WTC11 (cell line): ENCODE data around the gene KCMF1. TPM values are rescaled to one million over a fixed set of nuclear protein-coding genes. Genes with fewer than 3 reads are reported as not detected.
A peak's percentile ranks its signal among the peaks of the same experiment; 100 is the strongest.

Experiments
- ATAC-seq: fragments of 200-7000 bp; cut with Tn5 transposase; 2 replicates; pipeline ENCODE4 v1.10.0; 2021; ENCODE audit warnings: mild to moderate bottlenecking, moderate library complexity
- CTCF ChIA-PET: fragments of 300-600 bp; sonication (Branson Sonifier 250); formaldehyde crosslinking; loops from one replicate; lab custom pipeline; 2021; ENCODE audit warnings: antibody characterized with exemption; lab: Charles Lee
- POLR2A ChIA-PET: fragments of 350-600 bp; sonication (Branson Sonifier 250); formaldehyde crosslinking; loops from one replicate; lab custom pipeline; 2021; ENCODE audit warnings: antibody characterized with exemption; lab: Charles Lee
- DNase-seq: peaks from one replicate; pipeline ENCODE4 v3.0.0; 2021; ENCODE audit warnings: low spot score
- H3K27ac Mint-ChIP-seq: 2 replicates; pipeline ENCODE4 v1.8.0; 2021; ENCODE audit warnings: mixed read lengths
- H3K27me3 Mint-ChIP-seq: 2 replicates; pipeline ENCODE4 v1.8.0; 2021; ENCODE audit warnings: low read depth, mild to moderate bottlenecking, moderate library complexity, mixed read lengths
- H3K36me3 Mint-ChIP-seq: 2 replicates; pipeline ENCODE4 v1.8.0; 2021; ENCODE audit warnings: mixed read lengths
- H3K4me1 Mint-ChIP-seq: 2 replicates; pipeline ENCODE4 v1.8.0; 2022; ENCODE audit warnings: mixed read lengths
- H3K4me3 Mint-ChIP-seq: 2 replicates; pipeline ENCODE4 v1.8.0; 2021; ENCODE audit warnings: mild to moderate bottlenecking, moderate library complexity, mixed read lengths
- H3K9me3 Mint-ChIP-seq: 2 replicates; pipeline ENCODE4 v1.8.0; 2021; ENCODE audit warnings: mixed read lengths
- CREM ChIP-seq: sonication (generic); formaldehyde crosslinking; IDR thresholded peaks from 2 replicates; pipeline ENCODE4 v1.8.1; 2022; ENCODE audit warnings: mild to moderate bottlenecking, missing genetic modification reagents, moderate library complexity
- ETV6 ChIP-seq: sonication (generic); formaldehyde crosslinking; IDR thresholded peaks from 2 replicates; pipeline ENCODE4 v1.8.1; 2022; ENCODE audit warnings: mild to moderate bottlenecking, missing genetic modification reagents
- GRHL2 ChIP-seq: fragments of 250-450 bp; sonication (Bioruptor Pico); IDR thresholded peaks from 2 replicates; pipeline ENCODE4 v1.8.0; 2022; ENCODE audit warnings: mild to moderate bottlenecking, moderate library complexity; ENCODE audit not compliant: insufficient replicate concordance, severe bottlenecking
- HMGA2 ChIP-seq: fragments of 250-450 bp; sonication (Bioruptor Pico); IDR thresholded peaks from 2 replicates; pipeline ENCODE4 v1.4.0; 2021; ENCODE audit warnings: mild to moderate bottlenecking, moderate library complexity
- MXD4 ChIP-seq: fragments of 250-450 bp; sonication (Bioruptor Pico); IDR thresholded peaks from 2 replicates; pipeline ENCODE4 v1.8.0; 2021; ENCODE audit warnings: mild to moderate bottlenecking, moderate library complexity, borderline replicate concordance
- NFYB ChIP-seq: sonication (generic); formaldehyde crosslinking; conservative IDR thresholded peaks from 2 replicates; pipeline ENCODE4 v1.8.0; 2022; ENCODE audit warnings: low read depth, missing genetic modification reagents
- NR2C2 ChIP-seq: sonication (generic); formaldehyde crosslinking; IDR thresholded peaks from 2 replicates; pipeline ENCODE4 v1.8.0; 2022; ENCODE audit warnings: mild to moderate bottlenecking, missing genetic modification reagents
- NR3C1 ChIP-seq: sonication (generic); formaldehyde crosslinking; conservative IDR thresholded peaks from 2 replicates; pipeline ENCODE4 v1.8.1; 2023; ENCODE audit warnings: low read depth, mild to moderate bottlenecking, missing genetic modification reagents
- RELA ChIP-seq: sonication (generic); formaldehyde crosslinking; IDR thresholded peaks from 2 replicates; pipeline ENCODE4 v1.8.1; 2022; ENCODE audit warnings: missing genetic modification reagents, mild to moderate bottlenecking, borderline replicate concordance
- SMAD3 ChIP-seq: sonication (generic); formaldehyde crosslinking; IDR thresholded peaks from 2 replicates; pipeline ENCODE4 v1.8.0; 2022; ENCODE audit warnings: missing genetic modification reagents, mild to moderate bottlenecking, borderline replicate concordance
- SMAD4 ChIP-seq: sonication (generic); formaldehyde crosslinking; IDR thresholded peaks from 2 replicates; pipeline ENCODE4 v1.8.0; 2022; ENCODE audit warnings: mild to moderate bottlenecking, missing genetic modification reagents
- ZBTB21 ChIP-seq: sonication (generic); formaldehyde crosslinking; IDR thresholded peaks from 2 replicates; pipeline ENCODE4 v1.8.1; 2023; ENCODE audit warnings: mild to moderate bottlenecking, missing genetic modification reagents, borderline replicate concordance
- ZNF121 ChIP-seq: sonication (generic); formaldehyde crosslinking; IDR thresholded peaks from 2 replicates; pipeline ENCODE4 v1.8.0; 2023; ENCODE audit warnings: missing genetic modification reagents
- ZNF219 ChIP-seq: sonication (generic); formaldehyde crosslinking; IDR thresholded peaks from 2 replicates; pipeline ENCODE4 v1.8.0; 2023; ENCODE audit warnings: missing genetic modification reagents, mild to moderate bottlenecking, borderline replicate concordance
- ZNF232 ChIP-seq: sonication (generic); formaldehyde crosslinking; IDR thresholded peaks from 2 replicates; pipeline ENCODE4 v1.8.0; 2022; ENCODE audit warnings: mild to moderate bottlenecking, missing genetic modification reagents
- ZNF423 ChIP-seq: fragments of 250-450 bp; sonication (Bioruptor Pico); IDR thresholded peaks from 2 replicates; pipeline ENCODE4 v2.1.2; 2022; ENCODE audit warnings: mild to moderate bottlenecking, moderate library complexity
- total RNA-seq: library from RNA; stranded (reverse); gene quantifications from 3 replicates; pipeline ENCODE4 v1.2.3, GENCODE V29; 2021
- TF ChIP-seq, protein P1 (sequence below): sonication (generic); formaldehyde crosslinking; IDR thresholded peaks from 2 replicates; pipeline ENCODE4 v1.8.0; 2023; ENCODE audit warnings: mild to moderate bottlenecking, missing genetic modification reagents
- TF ChIP-seq, protein P2 (sequence below): sonication (generic); formaldehyde crosslinking; IDR thresholded peaks from 2 replicates; pipeline ENCODE4 v1.8.1; 2023; ENCODE audit warnings: mild to moderate bottlenecking, missing genetic modification reagents
- TF ChIP-seq, protein P3 (sequence below): fragments of 250-450 bp; sonication (Bioruptor Pico); IDR thresholded peaks from 2 replicates; pipeline ENCODE4 v2.1.2; 2022; ENCODE audit warnings: mild to moderate bottlenecking, moderate library complexity
- TF ChIP-seq, protein P4 (sequence below): sonication (generic); formaldehyde crosslinking; IDR thresholded peaks from 2 replicates; pipeline ENCODE4 v1.8.1; 2023; ENCODE audit warnings: mild to moderate bottlenecking, missing genetic modification reagents, moderate library complexity
- TF ChIP-seq, protein P5 (sequence below): sonication (generic); formaldehyde crosslinking; IDR thresholded peaks from 2 replicates; pipeline ENCODE4 v1.8.1; 2022; ENCODE audit warnings: mild to moderate bottlenecking, moderate library complexity, missing genetic modification reagents
- TF ChIP-seq, protein P6 (sequence below): sonication (generic); formaldehyde crosslinking; conservative IDR thresholded peaks from 2 replicates; pipeline ENCODE4 v1.8.1; 2022; ENCODE audit warnings: mild to moderate bottlenecking, missing genetic modification reagents
- TF ChIP-seq, protein P7 (sequence below): fragments of 200-600 bp; IDR thresholded peaks from 2 replicates; pipeline ENCODE4 v1.8.0; 2022; ENCODE audit warnings: antibody characterized with exemption
- TF ChIP-seq, protein P8 (sequence below): sonication (generic); formaldehyde crosslinking; IDR thresholded peaks from 2 replicates; pipeline ENCODE4 v1.8.1; 2022; ENCODE audit warnings: missing genetic modification reagents, borderline replicate concordance

The KCMF1 gene
- total RNA-seq, 1 experiment from 2014 or later, result 117 TPM

DNA sequence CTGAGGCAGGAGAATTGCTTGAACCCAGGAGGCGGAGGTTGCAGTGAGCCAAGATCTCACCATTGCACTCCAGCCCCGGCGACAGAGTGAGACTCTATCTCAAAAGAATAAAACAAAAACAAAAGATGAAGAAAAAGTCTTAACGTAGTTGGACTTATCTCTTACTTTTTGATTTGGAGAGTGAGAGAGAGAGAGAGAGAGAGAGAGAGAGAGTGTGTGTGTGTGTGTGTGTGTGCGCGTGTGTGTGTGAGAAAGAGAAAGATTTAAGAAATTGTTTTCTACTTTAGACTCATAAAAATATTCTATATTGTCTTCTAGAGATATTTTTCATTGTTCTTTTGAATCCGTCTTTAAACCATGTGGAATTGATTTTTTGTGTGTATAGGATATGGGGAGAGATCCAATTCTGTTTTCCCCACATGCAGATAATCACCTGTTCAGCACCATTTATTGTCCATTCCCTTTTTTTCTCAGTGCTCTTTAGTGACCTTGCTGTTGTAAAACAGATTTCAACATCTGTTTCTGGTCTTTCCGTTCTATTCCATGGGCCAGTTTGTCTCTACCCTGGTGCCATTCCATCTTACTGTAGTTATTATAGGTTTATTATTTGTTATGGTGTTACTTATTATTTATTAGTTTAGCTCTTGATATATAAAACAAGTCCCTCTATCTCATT lies 53.5 kb downstream of the KCMF1 start:
- no peak for DNase-seq
- Mint-ChIP-seq H3K9me3 (0 out of 2 replicates have a peak, but pooled peaks cover 4% of the 10 kb centered on the region), H3K4me3 (no peak overlapping the region), H3K27me3 (no peaks in the 10 kb centered on the region), H3K4me1 (peaks cover 21% of the 10 kb centered on the region), H3K36me3 (peaks cover 24% of the 10 kb centered on the region), H3K27ac (0 out of 2 replicates have a peak overlapping the region, but pooled peaks have one; percentile 9)
- TF ChIP-seq HMGA2 (CRISPR knock-in tag) (no peak), ZNF219 (CRISPR knock-in tag) (no peak), ZNF232 (CRISPR knock-in tag) (no peak), MXD4 (no peak), NR2C2 (no peak), SMAD4 (CRISPR knock-in tag) (no peak), NFYB (CRISPR knock-in tag) (no peak), ZNF423 (CRISPR knock-in tag) (no peak), GRHL2 (CRISPR knock-in tag) (no peak)
- TF ChIP-seq, protein P1, sequence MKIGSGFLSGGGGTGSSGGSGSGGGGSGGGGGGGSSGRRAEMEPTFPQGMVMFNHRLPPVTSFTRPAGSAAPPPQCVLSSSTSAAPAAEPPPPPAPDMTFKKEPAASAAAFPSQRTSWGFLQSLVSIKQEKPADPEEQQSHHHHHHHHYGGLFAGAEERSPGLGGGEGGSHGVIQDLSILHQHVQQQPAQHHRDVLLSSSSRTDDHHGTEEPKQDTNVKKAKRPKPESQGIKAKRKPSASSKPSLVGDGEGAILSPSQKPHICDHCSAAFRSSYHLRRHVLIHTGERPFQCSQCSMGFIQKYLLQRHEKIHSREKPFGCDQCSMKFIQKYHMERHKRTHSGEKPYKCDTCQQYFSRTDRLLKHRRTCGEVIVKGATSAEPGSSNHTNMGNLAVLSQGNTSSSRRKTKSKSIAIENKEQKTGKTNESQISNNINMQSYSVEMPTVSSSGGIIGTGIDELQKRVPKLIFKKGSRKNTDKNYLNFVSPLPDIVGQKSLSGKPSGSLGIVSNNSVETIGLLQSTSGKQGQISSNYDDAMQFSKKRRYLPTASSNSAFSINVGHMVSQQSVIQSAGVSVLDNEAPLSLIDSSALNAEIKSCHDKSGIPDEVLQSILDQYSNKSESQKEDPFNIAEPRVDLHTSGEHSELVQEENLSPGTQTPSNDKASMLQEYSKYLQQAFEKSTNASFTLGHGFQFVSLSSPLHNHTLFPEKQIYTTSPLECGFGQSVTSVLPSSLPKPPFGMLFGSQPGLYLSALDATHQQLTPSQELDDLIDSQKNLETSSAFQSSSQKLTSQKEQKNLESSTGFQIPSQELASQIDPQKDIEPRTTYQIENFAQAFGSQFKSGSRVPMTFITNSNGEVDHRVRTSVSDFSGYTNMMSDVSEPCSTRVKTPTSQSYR (CRISPR knock-in tag), result no peak
- TF ChIP-seq, protein P2, sequence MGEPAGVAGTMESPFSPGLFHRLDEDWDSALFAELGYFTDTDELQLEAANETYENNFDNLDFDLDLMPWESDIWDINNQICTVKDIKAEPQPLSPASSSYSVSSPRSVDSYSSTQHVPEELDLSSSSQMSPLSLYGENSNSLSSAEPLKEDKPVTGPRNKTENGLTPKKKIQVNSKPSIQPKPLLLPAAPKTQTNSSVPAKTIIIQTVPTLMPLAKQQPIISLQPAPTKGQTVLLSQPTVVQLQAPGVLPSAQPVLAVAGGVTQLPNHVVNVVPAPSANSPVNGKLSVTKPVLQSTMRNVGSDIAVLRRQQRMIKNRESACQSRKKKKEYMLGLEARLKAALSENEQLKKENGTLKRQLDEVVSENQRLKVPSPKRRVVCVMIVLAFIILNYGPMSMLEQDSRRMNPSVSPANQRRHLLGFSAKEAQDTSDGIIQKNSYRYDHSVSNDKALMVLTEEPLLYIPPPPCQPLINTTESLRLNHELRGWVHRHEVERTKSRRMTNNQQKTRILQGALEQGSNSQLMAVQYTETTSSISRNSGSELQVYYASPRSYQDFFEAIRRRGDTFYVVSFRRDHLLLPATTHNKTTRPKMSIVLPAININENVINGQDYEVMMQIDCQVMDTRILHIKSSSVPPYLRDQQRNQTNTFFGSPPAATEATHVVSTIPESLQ (CRISPR knock-in tag), result no peak
- CTCF ChIA-PET, result no interaction called here
- no peak for ATAC-seq
- POLR2A ChIA-PET, result no interaction called here

DNA sequence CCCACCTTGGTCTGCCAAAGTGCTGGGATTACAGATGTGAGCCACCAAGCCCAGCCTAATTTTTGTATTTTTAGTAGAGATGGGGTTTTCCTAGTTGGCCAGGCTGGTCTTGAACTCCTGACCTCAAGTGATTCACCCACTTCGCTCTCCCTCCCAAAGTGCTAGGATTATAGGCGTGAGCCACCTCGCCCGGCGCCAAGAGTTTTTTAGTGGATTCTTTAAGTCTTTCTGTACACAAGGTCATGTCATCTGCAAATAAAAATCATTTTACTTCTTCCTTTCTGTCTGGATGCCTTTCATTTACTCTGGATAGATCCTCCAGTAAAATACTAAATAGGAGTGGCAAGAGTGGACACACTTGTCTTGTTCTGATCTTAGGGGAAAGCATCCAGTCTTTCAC lies 61.7 kb downstream of the KCMF1 start:
- peaks cover 45% of the 10 kb centered on the region for H3K36me3 Mint-ChIP-seq
- DNase-seq (no peak), ATAC-seq (no peak)
- TF ChIP-seq, protein P3, sequence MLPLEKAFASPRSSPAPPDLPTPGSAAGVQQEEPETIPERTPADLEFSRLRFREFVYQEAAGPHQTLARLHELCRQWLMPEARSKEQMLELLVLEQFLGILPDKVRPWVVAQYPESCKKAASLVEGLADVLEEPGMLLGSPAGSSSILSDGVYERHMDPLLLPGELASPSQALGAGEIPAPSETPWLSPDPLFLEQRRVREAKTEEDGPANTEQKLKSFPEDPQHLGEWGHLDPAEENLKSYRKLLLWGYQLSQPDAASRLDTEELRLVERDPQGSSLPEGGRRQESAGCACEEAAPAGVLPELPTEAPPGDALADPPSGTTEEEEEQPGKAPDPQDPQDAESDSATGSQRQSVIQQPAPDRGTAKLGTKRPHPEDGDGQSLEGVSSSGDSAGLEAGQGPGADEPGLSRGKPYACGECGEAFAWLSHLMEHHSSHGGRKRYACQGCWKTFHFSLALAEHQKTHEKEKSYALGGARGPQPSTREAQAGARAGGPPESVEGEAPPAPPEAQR (CRISPR knock-in tag), result no peak
- TF ChIP-seq, protein P4, sequence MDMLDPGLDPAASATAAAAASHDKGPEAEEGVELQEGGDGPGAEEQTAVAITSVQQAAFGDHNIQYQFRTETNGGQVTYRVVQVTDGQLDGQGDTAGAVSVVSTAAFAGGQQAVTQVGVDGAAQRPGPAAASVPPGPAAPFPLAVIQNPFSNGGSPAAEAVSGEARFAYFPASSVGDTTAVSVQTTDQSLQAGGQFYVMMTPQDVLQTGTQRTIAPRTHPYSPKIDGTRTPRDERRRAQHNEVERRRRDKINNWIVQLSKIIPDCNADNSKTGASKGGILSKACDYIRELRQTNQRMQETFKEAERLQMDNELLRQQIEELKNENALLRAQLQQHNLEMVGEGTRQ (CRISPR knock-in tag), result no peak
- TF ChIP-seq CREM (no peak), ZNF121 (no peak), SMAD3 (CRISPR knock-in tag) (no peak), ZNF232 (CRISPR knock-in tag) (no peak), RELA (CRISPR knock-in tag) (no peak), ZBTB21 (no peak), ETV6 (CRISPR knock-in tag) (no peak), NR3C1 (CRISPR knock-in tag) (no peak)
- TF ChIP-seq, protein P5, sequence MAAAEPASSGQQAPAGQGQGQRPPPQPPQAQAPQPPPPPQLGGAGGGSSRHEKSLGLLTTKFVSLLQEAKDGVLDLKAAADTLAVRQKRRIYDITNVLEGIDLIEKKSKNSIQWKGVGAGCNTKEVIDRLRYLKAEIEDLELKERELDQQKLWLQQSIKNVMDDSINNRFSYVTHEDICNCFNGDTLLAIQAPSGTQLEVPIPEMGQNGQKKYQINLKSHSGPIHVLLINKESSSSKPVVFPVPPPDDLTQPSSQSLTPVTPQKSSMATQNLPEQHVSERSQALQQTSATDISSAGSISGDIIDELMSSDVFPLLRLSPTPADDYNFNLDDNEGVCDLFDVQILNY (CRISPR knock-in tag), result no peak
- TF ChIP-seq, protein P6, sequence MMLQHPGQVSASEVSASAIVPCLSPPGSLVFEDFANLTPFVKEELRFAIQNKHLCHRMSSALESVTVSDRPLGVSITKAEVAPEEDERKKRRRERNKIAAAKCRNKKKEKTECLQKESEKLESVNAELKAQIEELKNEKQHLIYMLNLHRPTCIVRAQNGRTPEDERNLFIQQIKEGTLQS (CRISPR knock-in tag), result no peak
- TF ChIP-seq, protein P7, sequence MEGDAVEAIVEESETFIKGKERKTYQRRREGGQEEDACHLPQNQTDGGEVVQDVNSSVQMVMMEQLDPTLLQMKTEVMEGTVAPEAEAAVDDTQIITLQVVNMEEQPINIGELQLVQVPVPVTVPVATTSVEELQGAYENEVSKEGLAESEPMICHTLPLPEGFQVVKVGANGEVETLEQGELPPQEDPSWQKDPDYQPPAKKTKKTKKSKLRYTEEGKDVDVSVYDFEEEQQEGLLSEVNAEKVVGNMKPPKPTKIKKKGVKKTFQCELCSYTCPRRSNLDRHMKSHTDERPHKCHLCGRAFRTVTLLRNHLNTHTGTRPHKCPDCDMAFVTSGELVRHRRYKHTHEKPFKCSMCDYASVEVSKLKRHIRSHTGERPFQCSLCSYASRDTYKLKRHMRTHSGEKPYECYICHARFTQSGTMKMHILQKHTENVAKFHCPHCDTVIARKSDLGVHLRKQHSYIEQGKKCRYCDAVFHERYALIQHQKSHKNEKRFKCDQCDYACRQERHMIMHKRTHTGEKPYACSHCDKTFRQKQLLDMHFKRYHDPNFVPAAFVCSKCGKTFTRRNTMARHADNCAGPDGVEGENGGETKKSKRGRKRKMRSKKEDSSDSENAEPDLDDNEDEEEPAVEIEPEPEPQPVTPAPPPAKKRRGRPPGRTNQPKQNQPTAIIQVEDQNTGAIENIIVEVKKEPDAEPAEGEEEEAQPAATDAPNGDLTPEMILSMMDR, result no peak
- TF ChIP-seq, protein P8, sequence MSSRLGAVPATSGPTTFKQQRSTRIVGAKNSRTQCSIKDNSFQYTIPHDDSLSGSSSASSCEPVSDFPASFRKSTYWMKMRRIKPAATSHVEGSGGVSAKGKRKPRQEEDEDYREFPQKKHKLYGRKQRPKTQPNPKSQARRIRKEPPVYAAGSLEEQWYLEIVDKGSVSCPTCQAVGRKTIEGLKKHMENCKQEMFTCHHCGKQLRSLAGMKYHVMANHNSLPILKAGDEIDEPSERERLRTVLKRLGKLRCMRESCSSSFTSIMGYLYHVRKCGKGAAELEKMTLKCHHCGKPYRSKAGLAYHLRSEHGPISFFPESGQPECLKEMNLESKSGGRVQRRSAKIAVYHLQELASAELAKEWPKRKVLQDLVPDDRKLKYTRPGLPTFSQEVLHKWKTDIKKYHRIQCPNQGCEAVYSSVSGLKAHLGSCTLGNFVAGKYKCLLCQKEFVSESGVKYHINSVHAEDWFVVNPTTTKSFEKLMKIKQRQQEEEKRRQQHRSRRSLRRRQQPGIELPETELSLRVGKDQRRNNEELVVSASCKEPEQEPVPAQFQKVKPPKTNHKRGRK, result no peak
- H3K9me3 Mint-ChIP-seq, result no peaks in the 10 kb centered on the region
- no peaks in the 10 kb centered on the region for H3K27me3 Mint-ChIP-seq
- H3K4me3 Mint-ChIP-seq, result no peak overlapping the region
- H3K4me1 Mint-ChIP-seq, result peaks cover 7% of the 10 kb centered on the region
- H3K27ac Mint-ChIP-seq, result no peak overlapping the region; the same call in 1 of the 2 replicates
- CTCF ChIA-PET, result interaction anchor here (1.3 to 2.1 kb wide), 2 partner anchors 15 to 21 kb away, joined by 5 read pairs; no protein-coding TSS in a partner anchor
- POLR2A ChIA-PET, result no interaction called here
